Right lobe of liver (tissue), 6 donors: ENCODE data around the gene OPRL1. TPM values are rescaled to one million over a fixed set of nuclear protein-coding genes. Genes with fewer than 3 reads are reported as not detected.

Experiments
- ATAC-seq, 4 donors: fragments of 200-7000 bp; cut with Tn5 transposase; one replicate each; pipeline ENCODE4 v1.9.1; 2020; ENCODE audit warnings: mild to moderate bottlenecking in 4 of 4, moderate library complexity in 4 of 4
- DNase-seq, 3 donors: peaks; one replicate each; pipeline ENCODE4 v3.0.0-alpha.2; 2020
- H3K27ac ChIP-seq, 3 donors: fragments of 200-600 bp; one replicate each; pipeline ENCODE4 v1.8.0; 2022
- H3K27me3 ChIP-seq, 2 donors: fragments of 200-600 bp; one replicate each; pipeline ENCODE4 v1.8.0; 2022
- H3K36me3 ChIP-seq, 4 donors: fragments of 200-600 bp; sonication (generic) in 1 of 4; one replicate each; pipeline versions ENCODE4 v1.5.1 to v1.8.0; 2017 to 2022; ENCODE audit warnings: control low read depth in 1 of 4
- H3K4me1 ChIP-seq, 4 donors: fragments of 200-600 bp; sonication (generic) in 1 of 4; one replicate each; pipeline versions ENCODE4 v1.5.1 to v1.8.0; 2017 to 2022; ENCODE audit warnings: control low read depth in 1 of 4
- H3K4me3 ChIP-seq, 3 donors: fragments of 200-600 bp; one replicate each; pipeline ENCODE4 v1.8.0; 2022
- H3K9me3 ChIP-seq, 4 donors: fragments of 200-600 bp; sonication (generic) in 1 of 4; one replicate each; pipeline versions ENCODE4 v1.5.1 to v1.8.0; 2017 to 2022; ENCODE audit warnings: control low read depth in 1 of 4
- POLR2A ChIP-seq: fragments of 450-650 bp; IDR thresholded peaks from one replicate; pipeline ENCODE4 v1.6.1; 2017; ENCODE audit warnings: antibody characterized with exemption, mild to moderate bottlenecking
- WGBS: methylation state at CpG from one replicate; pipeline ENCODE4 v1.1.6; 2018; ENCODE audit warnings: low coverage, low lambda C conversion rate; ENCODE audit not compliant: insufficient coverage; ENCODE audit errors: missing lambda C conversion rate; 5-methylcytosine and 5-hydroxymethylcytosine counted together
- intact Hi-C, 2 donors: fragments of 100-400 bp; cut with DNase I; formaldehyde crosslinking; loops; one replicate each; pipeline versions ENCODE4 v1.11.2 to v1.14.1; 2022
- total RNA-seq, 6 experiments: library from RNA; depleted of rRNA in 2 of 6; stranded (reverse); fragments of >200 nt in 2 of 6; fragmentation: NEBNext Ultra II Directional in 3 of 6; extraction: Animal tissue kit (Norgen Biotek cat#: 25700) in 3 of 6; gene quantifications; one replicate each; pipeline versions ENCODE4 v1.1.0 to v1.2.4, GENCODE V29; 2016 to 2023
- TF ChIP-seq, protein P1 (sequence below), 4 donors: fragments of 200-600 bp in 3 of 4; fragments of 450-650 bp in 1 of 4; IDR thresholded peaks; one replicate each; pipeline versions ENCODE4 v1.5.1 to v1.8.0; 2016 to 2022; ENCODE audit warnings: antibody characterized with exemption in 4 of 4, mild to moderate bottlenecking in 2 of 4
- donor health status: DM: no; HTN: yes; CAD: no.
- donor health status: DM: no; HTN: no; CAD: no.
- donor health status: DM: no; HTN: no; CAD: no.
- donor health status: DM: no; HTN: yes; CAD: no.
- donor health status: DM: no; HTN: yes; CAD: no.

OPRL1 gene
- total RNA-seq, 6 experiments from 2014 or later, result 0.13 to 0.32 (median 0.25) TPM; not detected in 1

DNA sequence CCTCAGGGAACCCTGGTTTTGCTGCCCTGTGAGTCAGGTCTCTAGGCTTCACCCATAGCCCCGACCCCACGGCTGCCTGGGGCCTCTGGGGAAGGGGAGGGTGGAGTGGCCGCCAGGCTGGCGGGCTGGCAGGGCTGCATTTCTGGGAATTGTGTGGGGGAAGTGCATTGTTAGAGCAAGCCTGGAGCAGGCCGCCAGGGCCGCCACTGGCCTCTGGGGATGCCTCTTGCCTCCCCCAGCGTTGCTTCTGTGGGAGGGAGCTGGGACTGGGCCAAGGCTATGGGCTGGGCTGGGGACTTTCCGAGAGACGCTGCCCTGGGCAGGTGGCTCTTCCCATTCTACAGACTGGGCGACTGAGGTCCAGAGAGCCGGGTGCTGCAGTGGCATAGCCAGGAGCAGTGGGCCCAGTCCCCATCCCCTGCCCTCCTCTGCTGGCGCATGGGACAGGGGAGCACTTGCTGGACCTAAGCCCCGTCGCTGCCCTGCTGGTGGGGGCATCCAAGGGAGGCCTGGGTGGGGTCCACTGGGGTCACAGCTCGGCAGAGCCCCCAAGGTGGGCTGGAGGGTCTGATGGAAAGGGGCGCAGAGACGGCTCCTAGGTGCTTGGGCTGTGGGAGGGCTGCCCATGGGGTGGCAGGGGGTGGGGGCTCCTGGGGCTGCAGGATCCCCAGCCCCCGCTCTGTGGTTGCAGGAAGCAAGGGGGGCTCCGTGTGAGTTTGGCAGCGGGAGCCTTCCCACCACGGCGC, 23.8 kb upstream of the OPRL1 start:
- peak overlapping the region in 2 of 3 donors; percentile 32 to 54 for H3K27ac ChIP-seq
- TF ChIP-seq POLR2A, result no peak
- TF ChIP-seq, protein P1, sequence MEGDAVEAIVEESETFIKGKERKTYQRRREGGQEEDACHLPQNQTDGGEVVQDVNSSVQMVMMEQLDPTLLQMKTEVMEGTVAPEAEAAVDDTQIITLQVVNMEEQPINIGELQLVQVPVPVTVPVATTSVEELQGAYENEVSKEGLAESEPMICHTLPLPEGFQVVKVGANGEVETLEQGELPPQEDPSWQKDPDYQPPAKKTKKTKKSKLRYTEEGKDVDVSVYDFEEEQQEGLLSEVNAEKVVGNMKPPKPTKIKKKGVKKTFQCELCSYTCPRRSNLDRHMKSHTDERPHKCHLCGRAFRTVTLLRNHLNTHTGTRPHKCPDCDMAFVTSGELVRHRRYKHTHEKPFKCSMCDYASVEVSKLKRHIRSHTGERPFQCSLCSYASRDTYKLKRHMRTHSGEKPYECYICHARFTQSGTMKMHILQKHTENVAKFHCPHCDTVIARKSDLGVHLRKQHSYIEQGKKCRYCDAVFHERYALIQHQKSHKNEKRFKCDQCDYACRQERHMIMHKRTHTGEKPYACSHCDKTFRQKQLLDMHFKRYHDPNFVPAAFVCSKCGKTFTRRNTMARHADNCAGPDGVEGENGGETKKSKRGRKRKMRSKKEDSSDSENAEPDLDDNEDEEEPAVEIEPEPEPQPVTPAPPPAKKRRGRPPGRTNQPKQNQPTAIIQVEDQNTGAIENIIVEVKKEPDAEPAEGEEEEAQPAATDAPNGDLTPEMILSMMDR (IDR thresholded peaks at IDR 0.05), result no peak
- 20% methylated on average over 2 of the region's 22 CpGs for WGBS
- ATAC-seq (peak; percentile 25 to 42 (median 36)), DNase-seq (peak in 1 of 3 donors; percentile 78)
- H3K4me3 ChIP-seq, result no peak overlapping the region
- H3K9me3 ChIP-seq, result no peaks in the 10 kb centered on the region
- no peaks in the 10 kb centered on the region for H3K36me3 ChIP-seq
- no peaks in the 10 kb centered on the region for H3K4me1 ChIP-seq
- no peaks in the 10 kb centered on the region for H3K27me3 ChIP-seq
- intact Hi-C loops, result no loop called here

DNA sequence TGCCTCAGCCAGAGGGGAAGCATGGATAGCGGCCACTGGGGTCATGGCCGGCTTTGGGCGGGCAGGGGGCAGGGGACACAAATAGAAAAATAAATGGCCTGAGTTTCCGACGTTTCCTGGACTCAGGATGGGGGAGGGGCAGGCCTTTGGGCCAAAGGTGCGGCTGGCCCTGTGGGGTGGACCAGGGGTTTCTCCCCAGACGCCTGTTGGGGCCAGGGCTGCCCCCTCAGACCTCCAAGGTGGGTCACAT, 23.3 kb upstream of the OPRL1 start:
- peak; percentile 9 to 18 (median 13) for ATAC-seq
- Histone ChIP-seq H3K27me3 (no peaks in the 10 kb centered on the region), H3K36me3 (no peaks in the 10 kb centered on the region), H3K27ac (peak overlapping the region in 2 of 3 donors; percentile 37 to 54), H3K4me3 (no peak overlapping the region), H3K4me1 (no peaks in the 10 kb centered on the region), H3K9me3 (no peaks in the 10 kb centered on the region)
- no peak for DNase-seq
- intact Hi-C loops, result no loop called here
- no peak for TF ChIP-seq POLR2A
- TF ChIP-seq, protein P1 (IDR thresholded peaks at IDR 0.05), result no peak
- WGBS, result 14% methylated on average over 7 of the region's 7 CpGs

DNA sequence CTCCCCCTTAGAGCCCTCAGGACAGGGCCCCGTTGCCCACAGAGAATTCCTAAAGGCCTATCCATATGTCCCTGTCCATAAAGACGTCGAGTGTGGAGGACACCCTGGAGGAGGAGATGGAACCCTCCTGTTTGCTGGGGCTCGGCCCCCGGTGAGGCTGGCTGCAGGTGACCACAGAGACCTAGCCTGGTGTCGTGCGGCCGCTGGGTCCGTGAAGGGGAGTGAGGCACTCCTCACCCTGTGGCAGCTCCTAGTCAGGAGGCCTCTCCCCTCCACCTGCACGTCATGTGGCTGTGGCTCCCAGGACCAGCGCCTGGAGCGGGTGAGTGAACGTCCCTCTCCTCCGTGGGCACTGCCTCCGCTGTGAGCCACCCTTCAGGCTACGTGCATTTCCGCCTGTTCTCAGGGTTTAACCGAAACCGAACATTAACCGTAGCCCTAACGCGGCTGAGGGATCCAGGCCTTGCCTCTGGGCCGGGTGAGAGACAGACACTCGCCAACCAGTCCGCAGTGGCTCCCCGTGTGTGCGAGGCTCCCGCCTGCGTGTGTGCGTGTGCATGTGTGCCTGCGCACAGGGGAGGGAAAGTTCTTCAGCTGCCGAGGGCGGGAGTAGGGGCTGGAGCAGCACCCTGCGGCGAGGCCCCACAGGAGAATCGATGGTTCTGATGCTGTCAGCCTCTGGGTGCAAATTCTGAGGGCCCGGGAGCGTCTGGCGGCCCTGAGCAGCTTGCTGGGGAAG, 22.8 kb upstream of the OPRL1 start:
- Histone ChIP-seq H3K27ac (peak overlapping the region in 2 of 3 donors; percentile 37 to 54), H3K36me3 (no peaks in the 10 kb centered on the region), H3K27me3 (no peaks in the 10 kb centered on the region), H3K4me3 (no peak overlapping the region), H3K9me3 (no peaks in the 10 kb centered on the region), H3K4me1 (no peaks in the 10 kb centered on the region)
- DNase-seq, result no peak
- intact Hi-C loops, result no loop called here
- ATAC-seq, result peak in 2 of 4 donors; percentile 1 to 5
- 30% methylated on average over 6 of the region's 39 CpGs for WGBS
- TF ChIP-seq, protein P1 (IDR thresholded peaks at IDR 0.05), result no peak
- no peak for TF ChIP-seq POLR2A

DNA sequence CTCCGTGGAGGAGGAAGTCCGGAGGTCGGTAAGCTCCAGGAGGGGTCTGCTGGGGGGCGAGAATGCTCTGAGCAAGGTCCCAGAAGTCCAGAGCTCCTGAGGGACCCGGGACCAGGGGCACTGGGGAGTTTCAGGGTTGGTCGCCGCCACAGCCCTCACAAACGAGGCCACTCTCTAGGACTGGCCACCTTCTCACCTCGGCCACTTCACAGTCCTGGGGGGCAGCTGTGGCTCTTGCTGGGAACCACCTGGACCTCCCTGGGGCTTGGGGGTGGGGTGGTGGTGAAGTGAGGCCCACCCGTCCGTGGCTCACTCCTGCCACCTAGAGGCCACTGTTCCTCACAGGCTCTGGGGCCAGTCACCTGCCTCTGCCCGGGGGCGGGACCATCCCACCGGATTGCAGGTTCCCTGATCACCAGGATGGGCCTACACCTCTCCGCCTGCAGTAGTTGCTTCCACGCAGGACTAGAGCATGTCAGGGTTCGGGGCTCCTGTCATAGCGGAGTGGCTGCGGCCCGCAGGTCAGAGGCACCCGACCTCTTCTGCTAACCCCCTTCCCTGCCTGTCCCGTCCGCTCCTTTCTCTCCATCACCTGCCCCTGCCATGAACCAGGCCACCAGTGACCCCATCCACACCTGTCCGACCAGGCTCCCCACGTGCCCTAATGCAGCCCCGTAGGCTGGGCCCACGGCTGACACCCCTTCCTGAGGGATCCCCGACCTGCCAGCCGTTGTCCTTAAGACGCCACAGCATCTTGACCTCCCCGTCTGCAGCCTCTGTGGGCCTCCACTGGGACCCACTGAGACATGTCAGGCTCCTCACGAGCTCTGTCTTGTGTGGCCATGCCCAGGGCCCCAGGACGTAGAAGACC, 22.0 kb upstream of the OPRL1 start:
- WGBS, result 5% methylated on average over 11 of the region's 33 CpGs
- H3K27ac ChIP-seq, result peak overlapping the region in 2 of 3 donors; percentile 13 to 54
- peak; percentile 65 to 74 (median 67) for ATAC-seq
- no peak for TF ChIP-seq POLR2A
- TF ChIP-seq, protein P1 (IDR thresholded peaks at IDR 0.05), result peak; percentile 85 to 87 (median 86)
- H3K4me3 ChIP-seq, result no peak overlapping the region
- no peaks in the 10 kb centered on the region for H3K36me3 ChIP-seq
- peaks cover 0 to 5% (median 0%) of the 10 kb centered on the region in 4 donors for H3K4me1 ChIP-seq
- H3K9me3 ChIP-seq, result no peaks in the 10 kb centered on the region
- no peaks in the 10 kb centered on the region for H3K27me3 ChIP-seq
- intact Hi-C loops, result no loop called here
- peak in 2 of 3 donors; percentile 78 to 85 for DNase-seq
